GM13977 (cell line): ENCODE measurements around the gene JAKMIP3.

ENCODE experiments used
- DNase-seq: peaks from one replicate; pipeline ENCODE4 v3.0.0; 2012; ENCODE audit warnings: low spot score
- CTCF ChIP-seq: IDR thresholded peaks from 2 replicates; pipeline ENCODE4 v1.5.1; 2012; ENCODE audit warnings: mild to moderate bottlenecking, control low read depth; ENCODE audit not compliant: insufficient read depth; ENCODE audit errors: extremely low read depth, missing control alignments
- in situ Hi-C: fragments of 300-500 bp; cut with MboI; formaldehyde crosslinking; loops from one replicate; pipeline ENCODE4 v1.12.0; 2022; ENCODE audit warnings: low sequenced_read_pairs, low pct_unique_long_range_greater_than_20kb, mixed read lengths, inconsistent platforms; ENCODE audit not compliant: unreplicated experiment

Gene JAKMIP3

GRCh38 chr10:132021504-132022143, 44.1 kb upstream of the JAKMIP3 start:
- in situ Hi-C loops: loop anchor here (25.0 kb wide), 1 partner anchor 1834 kb away; no protein-coding TSS in a partner anchor
- no peak for DNase-seq
- TF ChIP-seq CTCF: no peak

GRCh38 chr10:132022241-132022640, 43.5 kb upstream of the JAKMIP3 start:
- in situ Hi-C loops: loop anchor here (25.0 kb wide), 1 partner anchor 1835 kb away; no protein-coding TSS in a partner anchor
- no peak for TF ChIP-seq CTCF
- DNase-seq: no peak

GRCh38 chr10:132023092-132023811, 42.5 kb upstream of the JAKMIP3 start:
- in situ Hi-C loops: loop anchor here (25.0 kb wide), 1 partner anchor 1836 kb away; no protein-coding TSS in a partner anchor
- peak; percentile 86 for DNase-seq
- peak; percentile 97 for TF ChIP-seq CTCF

GRCh38 chr10:132027423-132027983, 38.2 kb upstream of the JAKMIP3 start:
- peak; percentile 4 for DNase-seq
- in situ Hi-C loops: loop anchor here (5.0 kb wide), 1 partner anchor 140 kb away; no protein-coding TSS in a partner anchor
- no peak for TF ChIP-seq CTCF

DNA sequence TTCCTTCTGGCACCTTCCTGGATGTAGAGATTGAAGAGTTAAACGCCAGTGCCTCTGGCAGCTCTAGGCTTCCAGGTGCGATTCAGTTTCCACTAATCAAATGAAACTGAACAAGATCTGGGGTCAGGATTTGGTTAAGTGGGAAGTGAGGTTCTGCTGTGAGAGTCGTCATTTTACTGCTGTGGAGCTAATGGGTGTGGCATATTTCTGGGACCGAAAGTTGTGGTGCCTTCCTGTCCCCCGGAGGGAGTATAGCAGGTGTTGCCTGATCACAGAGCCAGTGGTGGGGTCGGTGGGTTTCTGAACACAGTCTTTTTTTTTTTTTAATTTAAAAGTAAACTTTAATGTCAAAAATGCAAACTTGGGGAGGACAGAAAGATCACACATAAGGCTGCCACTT, 37.0 kb upstream of the JAKMIP3 start:
- no peak for TF ChIP-seq CTCF
- DNase-seq: peak; percentile 6
- in situ Hi-C loops: loop anchor here (5.0 kb wide), 1 partner anchor 141 kb away; no protein-coding TSS in a partner anchor

GRCh38 chr10:132030898-132031463, 34.8 kb upstream of the JAKMIP3 start:
- in situ Hi-C loops: no loop called here
- TF ChIP-seq CTCF: no peak
- no peak for DNase-seq
